NCI-H128 (cell line): ENCODE data around the gene FOXB1.

ENCODE experiments used
- DNase-seq: peaks from one replicate; lab custom pipeline; 2025; ENCODE audit not compliant: unreplicated experiment; lab: John Stamatoyannopoulos, UW

FOXB1 gene

GRCh38 chr15:60004009-60004845 lies at the start of gene FOXB1:
FOXB1 (plus strand) TSS chr15:60004311; CDS start chr15:60004964, 653 bp downstream.
- DNase-seq, result no peak

- DNase-seq, result no peak
Measured at GRCh38 chr15:59958288-59958687, 45.8 kb upstream of the FOXB1 start.

- no peak for DNase-seq
Measured at GRCh38 chr15:59960318-59960717, 43.8 kb upstream of the FOXB1 start.

GRCh38 chr15:59963322-59963721 lies 40.8 kb upstream of the FOXB1 start:
- no peak for DNase-seq

- DNase-seq, result no peak
Measured at GRCh38 chr15:59963925-59964324, 40.2 kb upstream of the FOXB1 start.

GRCh38 chr15:59965741-59966140 lies 38.4 kb upstream of the FOXB1 start:
- no peak for DNase-seq

GRCh38 chr15:59966262-59966661 lies 37.8 kb upstream of the FOXB1 start:
- no peak for DNase-seq

GRCh38 chr15:59968314-59968713 lies 35.8 kb upstream of the FOXB1 start:
- DNase-seq, result no peak

- no peak for DNase-seq
Measured at GRCh38 chr15:59972241-59972640, 31.9 kb upstream of the FOXB1 start.

- DNase-seq, result no peak
Measured at GRCh38 chr15:59976480-59977271, 27.4 kb upstream of the FOXB1 start.

- no peak for DNase-seq
Measured at GRCh38 chr15:59991834-59992233, 12.3 kb upstream of the FOXB1 start.

- DNase-seq, result no peak
Measured at GRCh38 chr15:59993041-59993750, 10.9 kb upstream of the FOXB1 start.

- DNase-seq, result no peak
Measured at GRCh38 chr15:59993950-59994401, 10.1 kb upstream of the FOXB1 start.

GRCh38 chr15:59994526-59994887 lies 9.6 kb upstream of the FOXB1 start:
- DNase-seq, result no peak

- DNase-seq, result no peak
Measured at GRCh38 chr15:59994888-59995557, 9.1 kb upstream of the FOXB1 start.

- no peak for DNase-seq
Measured at GRCh38 chr15:59995568-59996297, 8.4 kb upstream of the FOXB1 start.

- no peak for DNase-seq
Measured at GRCh38 chr15:59996298-59997041, 7.6 kb upstream of the FOXB1 start.

GRCh38 chr15:59997070-59997701 lies 6.9 kb upstream of the FOXB1 start:
- DNase-seq, result no peak

- DNase-seq, result no peak
Measured at GRCh38 chr15:59998305-59998949, 5.7 kb upstream of the FOXB1 start.
